CD8-positive, alpha-beta memory T cell (primary cell): ENCODE results near the gene ZNF99. TPM values are rescaled to one million over a fixed set of nuclear protein-coding genes. Genes with fewer than 3 reads are reported as not detected.

Experiments used
- CTCF ChIA-PET: fragments of 350-600 bp; sonication (Branson Sonifier 250); formaldehyde crosslinking; loops from one replicate; lab custom pipeline; 2021; ENCODE audit warnings: antibody characterized with exemption; lab: Charles Lee
- POLR2A ChIA-PET: fragments of 350-600 bp; sonication (Branson Sonifier 250); formaldehyde crosslinking; loops from one replicate; lab custom pipeline; 2021; ENCODE audit warnings: antibody characterized with exemption; lab: Charles Lee
- DNase-seq, 5 donors: peaks; one replicate each; pipeline versions ENCODE4 v3.0.0 to v3.0.0-alpha.2; 2020 to 2022; ENCODE audit warnings: mixed read lengths in 1 of 5
- H3K27ac ChIP-seq: one replicate; pipeline ENCODE4 v1.7.0; 2013; ENCODE audit warnings: low read depth, mild to moderate bottlenecking, low read length, moderate library complexity
- H3K27me3 ChIP-seq: 2 replicates; pipeline ENCODE4 v1.7.0; 2013; ENCODE audit warnings: low read length, mild to moderate bottlenecking; ENCODE audit not compliant: insufficient read depth, poor library complexity, severe bottlenecking
- H3K36me3 ChIP-seq: 2 replicates; pipeline ENCODE4 v1.7.0; 2013; ENCODE audit warnings: mild to moderate bottlenecking, low read length, moderate library complexity; ENCODE audit not compliant: insufficient read depth
- H3K4me1 ChIP-seq: 2 replicates; pipeline ENCODE4 v1.7.0; 2013; ENCODE audit warnings: mild to moderate bottlenecking, low read length, moderate library complexity; ENCODE audit not compliant: insufficient read depth
- H3K4me3 ChIP-seq: 2 replicates; pipeline ENCODE4 v1.7.0; 2013; ENCODE audit warnings: mild to moderate bottlenecking, low read length
- H3K9me3 ChIP-seq: 2 replicates; pipeline ENCODE4 v1.7.0; 2013; ENCODE audit warnings: mild to moderate bottlenecking, low read length
- H3K27ac Mint-ChIP-seq, 8 donors: one replicate each; pipeline ENCODE4 v1.8.0; 2020 to 2021; ENCODE audit warnings: mixed read lengths in 8 of 8, mild to moderate bottlenecking in 6 of 8, inconsistent platforms in 3 of 8, moderate library complexity in 3 of 8
- H3K27me3 Mint-ChIP-seq, 2 donors: one replicate each; pipeline ENCODE4 v1.8.0; 2020 to 2021; ENCODE audit warnings: mixed read lengths in 2 of 2, mild to moderate bottlenecking in 1 of 2, moderate library complexity in 1 of 2
- H3K36me3 Mint-ChIP-seq, 3 donors: one replicate each; pipeline ENCODE4 v1.8.0; 2020 to 2021; ENCODE audit warnings: mixed read lengths in 3 of 3, inconsistent platforms in 1 of 3, mild to moderate bottlenecking in 1 of 3
- H3K4me1 Mint-ChIP-seq, 3 donors: one replicate each; pipeline ENCODE4 v1.8.0; 2020 to 2021; ENCODE audit warnings: mixed read lengths in 3 of 3, inconsistent platforms in 1 of 3, mild to moderate bottlenecking in 1 of 3
- H3K4me3 Mint-ChIP-seq, 7 donors: one replicate each; pipeline ENCODE4 v1.8.0; 2020 to 2021; ENCODE audit warnings: mixed read lengths in 7 of 7, mild to moderate bottlenecking in 6 of 7, moderate library complexity in 4 of 7, inconsistent platforms in 2 of 7
- H3K9me3 Mint-ChIP-seq, 5 donors: one replicate each; pipeline ENCODE4 v1.8.0; 2020 to 2022; ENCODE audit warnings: mixed read lengths in 5 of 5, mild to moderate bottlenecking in 3 of 5, moderate library complexity in 2 of 5, inconsistent platforms in 1 of 5
- polyA plus RNA-seq: library from polyadenylated mRNA; unstranded; fragments of 300-500 nt; fragmentation: Illumina TruSeq; gene quantifications from one replicate; pipeline ENCODE4 v1.2.3, GENCODE V29; 2021
- total RNA-seq, 2 experiments: library from RNA; stranded (reverse); gene quantifications; one replicate each; pipeline ENCODE4 v1.2.3, GENCODE V29; 2021

ZNF99 gene
- not detected for total RNA-seq
- polyA plus RNA-seq: not detected

DNA sequence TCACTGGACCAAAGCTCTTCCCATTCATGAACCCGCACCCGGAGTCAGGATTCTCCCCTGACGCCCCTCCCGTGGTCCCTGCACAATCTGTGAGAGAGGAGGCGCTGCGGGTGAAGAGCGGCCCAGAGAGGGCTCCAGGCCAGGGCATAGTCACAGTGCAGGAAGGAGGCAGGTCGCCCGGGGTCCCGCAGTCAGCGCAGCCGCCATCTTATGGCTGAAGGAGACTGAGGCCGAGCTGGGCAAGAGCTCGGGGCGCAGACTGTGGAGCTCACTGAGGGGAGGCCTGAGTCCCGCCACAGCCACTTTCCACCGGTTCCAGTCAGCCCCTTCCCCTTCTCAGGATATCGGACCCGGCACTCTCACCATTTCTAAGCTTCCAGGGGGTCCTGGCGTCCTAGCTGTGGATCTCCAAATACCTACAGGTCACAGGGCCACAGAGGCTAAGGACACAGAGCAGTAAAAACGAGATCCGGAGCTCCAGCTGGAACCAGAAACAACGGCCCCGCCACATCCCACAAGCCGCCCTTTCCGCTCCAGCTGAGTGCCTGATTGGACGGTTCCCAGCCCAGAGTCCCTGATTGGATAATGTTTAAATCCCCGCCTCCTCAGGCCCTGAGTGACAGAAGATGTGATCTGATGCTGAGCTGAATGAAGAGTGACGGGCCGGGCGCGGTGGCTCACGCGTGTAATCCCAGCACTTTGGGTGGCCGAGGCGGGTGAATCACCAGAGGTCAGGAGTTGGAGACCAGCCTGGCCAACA, at the start of gene ZNF99:
ZNF99 (minus strand) TSS at position 501 of the 760 bp plus-strand sequence; CDS start at position 366, 135 bp downstream.
- ChIA-PET POLR2A (no interaction called here), CTCF (no interaction called here)
- Histone ChIP-seq H3K36me3 (no peaks in the 10 kb centered on the region), H3K9me3 (no peaks in the 10 kb centered on the region), H3K4me3 (no peak within 1 kb of the TSS), H3K27ac (no peak within 1 kb of the TSS), H3K27me3 (no peaks in the 10 kb centered on the region), H3K4me1 (no peaks in the 10 kb centered on the region)
- DNase-seq: no peak
- Mint-ChIP-seq H3K4me3 (peak within 1 kb of the TSS in 1 of 7 donors; percentile 59), H3K36me3 (peaks cover 1 to 3% (median 2%) of the 10 kb centered on the region in 3 donors), H3K4me1 (no peaks in the 10 kb centered on the region), H3K27ac (no peak within 1 kb of the TSS), H3K9me3 (peaks cover 11 to 24% (median 13%) of the 10 kb centered on the region in 5 donors), H3K27me3 (no peaks in the 10 kb centered on the region)

GRCh38 chr19:22832031-22832762, 48.2 kb upstream of the ZNF99 start, which contains the start of gene ZNF723:
ZNF723 (plus strand) TSS chr19:22832291; CDS start chr19:22832380, 89 bp downstream.
- POLR2A ChIA-PET: no interaction called here
- Mint-ChIP-seq H3K27ac (no peak within 1 kb of the TSS), H3K9me3 (peaks cover 13 to 33% (median 26%) of the 10 kb centered on the region in 5 donors), H3K36me3 (peaks cover 0 to 4% (median 0%) of the 10 kb centered on the region in 3 donors), H3K27me3 (no peaks in the 10 kb centered on the region), H3K4me1 (no peaks in the 10 kb centered on the region), H3K4me3 (no peak within 1 kb of the TSS)
- no peaks in the 10 kb centered on the region for H3K36me3 ChIP-seq
- H3K9me3 ChIP-seq: no peaks in the 10 kb centered on the region
- no peak within 1 kb of the TSS for H3K4me3 ChIP-seq
- no peaks in the 10 kb centered on the region for H3K27me3 ChIP-seq
- CTCF ChIA-PET: no interaction called here
- no peak within 1 kb of the TSS for H3K27ac ChIP-seq
- no peaks in the 10 kb centered on the region for H3K4me1 ChIP-seq
- DNase-seq: no peak

DNA sequence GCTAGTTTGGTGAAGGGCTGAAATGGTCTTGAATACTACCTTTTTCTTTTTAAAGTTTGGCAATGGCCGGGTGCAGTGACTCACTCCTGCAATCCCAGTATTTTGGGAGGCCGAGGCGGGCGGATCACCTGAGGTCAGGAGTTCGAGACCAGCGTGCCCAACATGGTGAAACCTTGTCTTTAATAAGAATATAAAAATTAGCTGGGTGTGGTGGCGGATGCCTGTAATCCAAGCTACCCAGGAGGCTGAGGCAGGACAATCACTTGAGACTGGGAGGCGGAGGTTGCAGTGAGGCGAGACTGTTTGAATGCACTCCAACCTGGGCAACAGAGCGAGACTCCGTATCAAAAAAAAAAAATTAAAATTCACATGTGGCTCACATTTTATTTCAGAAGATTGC, 47.3 kb upstream of the ZNF99 start:
- Histone ChIP-seq H3K4me1 (no peaks in the 10 kb centered on the region), H3K9me3 (no peaks in the 10 kb centered on the region), H3K27me3 (no peaks in the 10 kb centered on the region), H3K36me3 (no peaks in the 10 kb centered on the region), H3K27ac (no peak overlapping the region), H3K4me3 (no peak overlapping the region)
- H3K36me3 Mint-ChIP-seq: peaks cover 0 to 4% (median 0%) of the 10 kb centered on the region in 3 donors
- H3K27me3 Mint-ChIP-seq: no peaks in the 10 kb centered on the region
- H3K9me3 Mint-ChIP-seq: peaks cover 8 to 36% (median 26%) of the 10 kb centered on the region in 5 donors
- H3K27ac Mint-ChIP-seq: no peak overlapping the region
- no peaks in the 10 kb centered on the region for H3K4me1 Mint-ChIP-seq
- ChIA-PET POLR2A (no interaction called here), CTCF (no interaction called here)
- no peak overlapping the region for H3K4me3 Mint-ChIP-seq
- DNase-seq: no peak

DNA sequence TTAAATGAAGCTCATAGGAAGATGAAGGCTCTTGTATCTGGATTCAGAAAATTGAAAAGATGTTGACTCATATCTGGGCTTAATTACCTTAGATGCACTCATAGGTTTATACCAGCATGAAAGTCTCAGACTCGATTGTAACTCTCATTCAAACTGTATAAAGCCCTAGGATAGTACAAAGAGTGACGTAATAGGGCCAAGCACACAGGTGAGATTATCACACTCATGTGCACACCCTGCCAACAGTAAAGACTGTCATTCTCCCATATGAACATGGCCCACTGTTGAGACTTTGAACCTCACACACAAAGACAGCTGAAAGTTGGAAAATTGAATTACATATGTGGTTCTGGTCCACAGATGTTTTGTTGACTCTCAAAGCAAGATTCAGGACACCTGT, 30.2 kb upstream of the ZNF99 start:
- H3K4me3 Mint-ChIP-seq: no peak overlapping the region
- no peak overlapping the region for H3K27ac ChIP-seq
- no peaks in the 10 kb centered on the region for H3K36me3 Mint-ChIP-seq
- no peaks in the 10 kb centered on the region for H3K27me3 ChIP-seq
- H3K36me3 ChIP-seq: no peaks in the 10 kb centered on the region
- H3K9me3 Mint-ChIP-seq: peaks cover 3 to 26% (median 22%) of the 10 kb centered on the region in 5 donors
- H3K9me3 ChIP-seq: peaks cover 4% of the 10 kb centered on the region
- no peak for DNase-seq
- CTCF ChIA-PET: no interaction called here
- no peak overlapping the region for H3K27ac Mint-ChIP-seq
- POLR2A ChIA-PET: no interaction called here
- no peaks in the 10 kb centered on the region for H3K4me1 Mint-ChIP-seq
- no peak overlapping the region for H3K4me3 ChIP-seq
- H3K27me3 Mint-ChIP-seq: no peaks in the 10 kb centered on the region
- no peaks in the 10 kb centered on the region for H3K4me1 ChIP-seq

- no peaks in the 10 kb centered on the region for H3K36me3 ChIP-seq
- Mint-ChIP-seq H3K36me3 (no peaks in the 10 kb centered on the region), H3K4me1 (no peaks in the 10 kb centered on the region), H3K4me3 (no peak overlapping the region), H3K9me3 (peaks cover 7 to 37% (median 20%) of the 10 kb centered on the region in 5 donors), H3K27ac (no peak overlapping the region), H3K27me3 (peaks cover 0 to 5% of the 10 kb centered on the region in 2 donors)
- no peaks in the 10 kb centered on the region for H3K4me1 ChIP-seq
- ChIA-PET CTCF (no interaction called here), POLR2A (no interaction called here)
- no peaks in the 10 kb centered on the region for H3K27me3 ChIP-seq
- DNase-seq: no peak
- H3K9me3 ChIP-seq: no peaks in the 10 kb centered on the region
- H3K27ac ChIP-seq: no peak overlapping the region
- no peak overlapping the region for H3K4me3 ChIP-seq
Measured at GRCh38 chr19:22807061-22807835, 23.3 kb upstream of the ZNF99 start.

- peaks cover 0 to 5% of the 10 kb centered on the region in 2 donors for H3K27me3 Mint-ChIP-seq
- Histone ChIP-seq H3K9me3 (no peaks in the 10 kb centered on the region), H3K36me3 (no peaks in the 10 kb centered on the region), H3K4me3 (no peak overlapping the region), H3K27me3 (no peaks in the 10 kb centered on the region), H3K4me1 (no peaks in the 10 kb centered on the region), H3K27ac (no peak overlapping the region)
- CTCF ChIA-PET: no interaction called here
- H3K36me3 Mint-ChIP-seq: no peaks in the 10 kb centered on the region
- H3K4me1 Mint-ChIP-seq: no peaks in the 10 kb centered on the region
- H3K9me3 Mint-ChIP-seq: peaks cover 10 to 33% (median 21%) of the 10 kb centered on the region in 5 donors
- POLR2A ChIA-PET: no interaction called here
- no peak overlapping the region for H3K4me3 Mint-ChIP-seq
- H3K27ac Mint-ChIP-seq: no peak overlapping the region
- DNase-seq: no peak
Measured at GRCh38 chr19:22806418-22806817, 22.5 kb upstream of the ZNF99 start.

DNA sequence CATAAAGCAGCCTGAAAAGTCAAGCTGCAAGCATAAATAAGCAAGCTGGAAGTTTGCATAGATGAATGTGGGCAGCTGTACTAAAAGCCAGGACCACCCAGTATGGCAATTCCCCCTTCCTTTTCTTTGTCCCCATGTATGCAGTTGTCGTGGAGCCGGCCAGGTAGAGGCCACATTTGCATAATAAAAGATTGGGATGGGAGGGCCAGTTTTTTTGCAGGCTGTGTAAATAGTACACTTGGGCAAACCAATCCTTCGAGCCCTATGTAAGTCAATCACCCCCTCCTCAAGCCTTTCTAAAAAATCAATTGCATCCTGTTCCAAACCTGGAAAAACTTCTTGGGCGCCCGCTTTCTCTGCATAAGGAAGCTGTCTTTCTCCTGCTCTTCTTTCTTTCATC, 13.1 kb upstream of the ZNF99 start:
- Mint-ChIP-seq H3K9me3 (peaks cover 27 to 51% (median 42%) of the 10 kb centered on the region in 5 donors), H3K4me1 (no peaks in the 10 kb centered on the region), H3K4me3 (no peak overlapping the region), H3K27ac (no peak overlapping the region), H3K27me3 (peaks cover 0 to 5% of the 10 kb centered on the region in 2 donors), H3K36me3 (peaks cover 0 to 1% (median 0%) of the 10 kb centered on the region in 3 donors)
- Histone ChIP-seq H3K27me3 (no peaks in the 10 kb centered on the region), H3K4me1 (no peaks in the 10 kb centered on the region), H3K4me3 (no peak overlapping the region), H3K36me3 (no peaks in the 10 kb centered on the region), H3K9me3 (no peaks in the 10 kb centered on the region), H3K27ac (no peak overlapping the region)
- ChIA-PET CTCF (no interaction called here), POLR2A (no interaction called here)
- no peak for DNase-seq
